OCI-LY1 (cell line): ENCODE results near the gene SSH3.

Experiments used
- H2AFZ ChIP-seq: fragments of 200-600 bp; sonication (generic), shearing (Covaris generic); 2 replicates; pipeline ENCODE4 v1.6.0; 2014; ENCODE audit warnings: antibody characterized with exemption, mild to moderate bottlenecking, low read length
- H3F3A ChIP-seq: fragments of 200-600 bp; sonication (generic), shearing (Covaris generic); 2 replicates; pipeline ENCODE4 v1.6.0; 2014; ENCODE audit warnings: mild to moderate bottlenecking, antibody characterized with exemption, low read length, moderate library complexity; ENCODE audit not compliant: insufficient read depth
- H3K27ac ChIP-seq: fragments of 200-600 bp; sonication (generic); 2 replicates; pipeline ENCODE4 v1.5.1; 2014; ENCODE audit warnings: low read length, mixed run types, mild to moderate bottlenecking, low read depth; ENCODE audit not compliant: poor library complexity, severe bottlenecking
- H3K27me3 ChIP-seq: fragments of 200-600 bp; sonication (generic); 2 replicates; pipeline ENCODE4 v1.6.0; 2014; ENCODE audit warnings: antibody characterized with exemption, mild to moderate bottlenecking, low read length, moderate library complexity; ENCODE audit not compliant: insufficient read depth
- H3K36me3 ChIP-seq: fragments of 200-600 bp; sonication (generic); 2 replicates; pipeline ENCODE4 v1.6.1; 2014; ENCODE audit warnings: mild to moderate bottlenecking, antibody characterized with exemption, low read length, moderate library complexity, mixed read lengths; ENCODE audit not compliant: insufficient read depth
- H3K4me1 ChIP-seq: fragments of 200-600 bp; sonication (generic); 2 replicates; pipeline ENCODE4 v1.5.1; 2014; ENCODE audit warnings: mild to moderate bottlenecking, low read length, moderate library complexity; ENCODE audit not compliant: insufficient read depth, severe bottlenecking
- H3K4me2 ChIP-seq: fragments of 200-600 bp; sonication (generic), shearing (Covaris generic); 2 replicates; pipeline ENCODE4 v1.6.1; 2014; ENCODE audit warnings: low read length
- H3K4me3 ChIP-seq: fragments of 200-600 bp; sonication (generic); 2 replicates; pipeline ENCODE4 v1.5.1; 2014; ENCODE audit warnings: low read length, low read depth, mild to moderate bottlenecking, mixed read lengths; ENCODE audit not compliant: poor library complexity, severe bottlenecking
- H3K79me2 ChIP-seq: fragments of 200-600 bp; shearing (Covaris generic); 2 replicates; pipeline ENCODE4 v1.6.1; 2016; ENCODE audit warnings: mixed run types, low read length, mixed read lengths; ENCODE audit not compliant: insufficient read depth
- H3K9ac ChIP-seq: fragments of 200-600 bp; sonication (generic), shearing (Covaris generic); 2 replicates; pipeline ENCODE4 v1.6.1; 2014; ENCODE audit warnings: mild to moderate bottlenecking, low read length, mixed read lengths
- H3K9me2 ChIP-seq: fragments of 200-600 bp; sonication (generic), shearing (Covaris generic); 2 replicates; pipeline ENCODE4 v1.6.1; 2014; ENCODE audit warnings: low read depth, mild to moderate bottlenecking, low read length, mixed read lengths
- H3K9me3 ChIP-seq: fragments of 200-600 bp; shearing (Covaris generic); 2 replicates; pipeline ENCODE4 v1.6.1; 2014; ENCODE audit warnings: low read length, mixed read lengths
- H4K20me1 ChIP-seq: fragments of 200-600 bp; sonication (generic), shearing (Covaris generic); 2 replicates; pipeline ENCODE4 v1.6.0; 2016; ENCODE audit warnings: mild to moderate bottlenecking, low read length; ENCODE audit not compliant: insufficient read depth
- EZH2 ChIP-seq: fragments of 200-600 bp; sonication (generic), shearing (Covaris generic); IDR thresholded peaks from 2 replicates; pipeline ENCODE4 v1.8.0; 2017; ENCODE audit warnings: borderline replicate concordance, mixed run types, mild to moderate bottlenecking, antibody characterized with exemption, low read length, moderate library complexity, mixed read lengths
- TF ChIP-seq, protein P1 (sequence below): fragments of 200-600 bp; sonication (generic), shearing (Covaris generic); IDR thresholded peaks from 2 replicates; pipeline ENCODE4 v1.5.1; 2017; ENCODE audit warnings: mild to moderate bottlenecking, antibody characterized with exemption, low read length, moderate library complexity, mixed read lengths

Gene SSH3

GRCh38 chr11:67268962-67269268 is 34.4 kb upstream of the SSH3 start:
- Histone ChIP-seq H3K9me2 (no peaks in the 10 kb centered on the region), H4K20me1 (no peaks in the 10 kb centered on the region), H3K4me3 (peak overlapping the region; percentile 93), H3K36me3 (peaks cover 43% of the 10 kb centered on the region; the same call in 1 of the 2 replicates), H3K27me3 (no peaks in the 10 kb centered on the region), H3K79me2 (peaks cover 64% of the 10 kb centered on the region), H3K4me1 (peaks cover 71% of the 10 kb centered on the region), H3K4me2 (peak overlapping the region; percentile 93), H3K27ac (peak overlapping the region; percentile 98), H3F3A (peaks cover 9% of the 10 kb centered on the region; the same call in 1 of the 2 replicates), H3K9ac (peak overlapping the region; percentile 97), H2AFZ (no peak overlapping the region), H3K9me3 (no peaks in the 10 kb centered on the region)
- TF ChIP-seq, protein P1, sequence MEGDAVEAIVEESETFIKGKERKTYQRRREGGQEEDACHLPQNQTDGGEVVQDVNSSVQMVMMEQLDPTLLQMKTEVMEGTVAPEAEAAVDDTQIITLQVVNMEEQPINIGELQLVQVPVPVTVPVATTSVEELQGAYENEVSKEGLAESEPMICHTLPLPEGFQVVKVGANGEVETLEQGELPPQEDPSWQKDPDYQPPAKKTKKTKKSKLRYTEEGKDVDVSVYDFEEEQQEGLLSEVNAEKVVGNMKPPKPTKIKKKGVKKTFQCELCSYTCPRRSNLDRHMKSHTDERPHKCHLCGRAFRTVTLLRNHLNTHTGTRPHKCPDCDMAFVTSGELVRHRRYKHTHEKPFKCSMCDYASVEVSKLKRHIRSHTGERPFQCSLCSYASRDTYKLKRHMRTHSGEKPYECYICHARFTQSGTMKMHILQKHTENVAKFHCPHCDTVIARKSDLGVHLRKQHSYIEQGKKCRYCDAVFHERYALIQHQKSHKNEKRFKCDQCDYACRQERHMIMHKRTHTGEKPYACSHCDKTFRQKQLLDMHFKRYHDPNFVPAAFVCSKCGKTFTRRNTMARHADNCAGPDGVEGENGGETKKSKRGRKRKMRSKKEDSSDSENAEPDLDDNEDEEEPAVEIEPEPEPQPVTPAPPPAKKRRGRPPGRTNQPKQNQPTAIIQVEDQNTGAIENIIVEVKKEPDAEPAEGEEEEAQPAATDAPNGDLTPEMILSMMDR, result no peak

DNA sequence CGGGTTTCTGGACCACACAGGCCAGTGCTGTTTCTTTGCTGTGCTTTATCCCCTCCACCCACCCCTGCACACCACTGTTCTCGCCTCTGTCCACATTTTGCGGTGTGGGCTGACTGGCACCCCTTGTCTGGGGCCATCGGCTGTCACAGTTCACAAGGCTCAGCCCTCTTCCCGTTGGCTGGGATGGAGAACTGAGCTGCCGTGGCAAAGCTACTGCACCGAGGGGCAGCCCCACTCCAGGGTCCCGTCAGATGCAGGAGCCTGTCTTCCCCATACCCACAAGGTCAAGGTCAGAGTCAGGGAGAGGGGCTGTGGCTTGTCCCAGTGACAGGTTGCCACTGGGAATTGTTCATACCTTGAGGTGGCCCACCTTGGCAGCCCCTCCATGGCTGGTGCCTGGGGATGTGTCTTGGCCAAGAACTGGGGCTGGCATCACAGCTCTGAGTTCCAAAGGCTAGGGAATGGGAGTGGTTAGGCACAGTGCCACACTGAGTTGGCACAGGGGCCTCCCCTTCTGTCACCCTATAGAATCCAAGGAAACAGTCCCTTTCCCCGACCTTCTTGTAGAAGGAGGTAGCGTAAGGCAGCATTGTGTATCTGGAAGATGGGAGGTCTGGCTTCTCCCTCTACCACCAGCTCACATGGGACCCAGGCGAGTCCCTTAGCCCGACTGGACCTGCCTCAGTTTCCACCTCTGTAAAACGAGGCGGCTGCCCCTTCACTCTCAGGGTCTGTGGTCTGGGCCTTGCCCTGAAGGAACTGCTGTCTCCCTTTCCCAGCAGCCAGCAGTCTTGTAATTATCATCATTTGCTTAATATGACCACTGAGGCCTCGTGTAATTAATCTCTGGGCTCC is 33.7 kb upstream of the SSH3 start:
- TF ChIP-seq, protein P1, result no peak
- TF ChIP-seq EZH2, result no peak
- Histone ChIP-seq H3K27ac (peak overlapping the region; percentile 98), H3K9ac (peak overlapping the region; percentile 97), H4K20me1 (no peaks in the 10 kb centered on the region), H3F3A (peaks cover 9% of the 10 kb centered on the region; the same call in 1 of the 2 replicates), H3K4me1 (peaks cover 78% of the 10 kb centered on the region), H3K4me2 (peak overlapping the region; percentile 93), H3K27me3 (no peaks in the 10 kb centered on the region), H3K79me2 (peaks cover 66% of the 10 kb centered on the region), H2AFZ (no peak overlapping the region), H3K9me2 (no peaks in the 10 kb centered on the region), H3K4me3 (peak overlapping the region; percentile 93), H3K9me3 (no peaks in the 10 kb centered on the region), H3K36me3 (peaks cover 45% of the 10 kb centered on the region)

GRCh38 chr11:67270256-67271204 is 32.8 kb upstream of the SSH3 start:
- H3K4me1 ChIP-seq, result peaks cover 85% of the 10 kb centered on the region

More at GRCh38 chr11:67270256-67271204, 32.8 kb upstream of the SSH3 start:
- no peaks in the 10 kb centered on the region for H3K9me2 ChIP-seq
- H3K9ac ChIP-seq, result peak overlapping the region; percentile 97
- H3K4me3 ChIP-seq, result peak overlapping the region; percentile 93
- H3K4me2 ChIP-seq, result peak overlapping the region; percentile 93
- peaks cover 53% of the 10 kb centered on the region for H3K36me3 ChIP-seq
- peak overlapping the region; percentile 98 for H3K27ac ChIP-seq
- H3K79me2 ChIP-seq, result peaks cover 70% of the 10 kb centered on the region
- H3F3A ChIP-seq, result peaks cover 9% of the 10 kb centered on the region; the same call in 1 of the 2 replicates
- no peaks in the 10 kb centered on the region for H3K9me3 ChIP-seq
- H4K20me1 ChIP-seq, result no peaks in the 10 kb centered on the region
- H2AFZ ChIP-seq, result no peak overlapping the region
- H3K27me3 ChIP-seq, result no peaks in the 10 kb centered on the region
- TF ChIP-seq, protein P1, result no peak
- TF ChIP-seq EZH2, result no peak
